Suprapubic skin (tissue), 4 donors: ENCODE measurements around the gene IL12B.

Experiments
- CTCF ChIP-seq, 2 donors: fragments of 200-600 bp in 1 of 2; fragments of 450-650 bp in 1 of 2; sonication (generic) in 1 of 2; IDR thresholded peaks; one replicate each; pipeline ENCODE4 v1.5.1; 2016 to 2019; ENCODE audit warnings: antibody characterized with exemption in 2 of 2, mild to moderate bottlenecking in 1 of 2, moderate library complexity in 1 of 2
- EP300 ChIP-seq: sonication (generic); formaldehyde crosslinking; IDR thresholded peaks from one replicate; pipeline ENCODE4 v1.6.1; 2017; ENCODE audit warnings: antibody characterized with exemption
- POLR2AphosphoS5 ChIP-seq, 3 donors: sonication (generic); formaldehyde crosslinking; IDR thresholded peaks; one replicate each; pipeline ENCODE4 v1.6.1; 2017; ENCODE audit warnings: antibody characterized with exemption in 3 of 3

DNA sequence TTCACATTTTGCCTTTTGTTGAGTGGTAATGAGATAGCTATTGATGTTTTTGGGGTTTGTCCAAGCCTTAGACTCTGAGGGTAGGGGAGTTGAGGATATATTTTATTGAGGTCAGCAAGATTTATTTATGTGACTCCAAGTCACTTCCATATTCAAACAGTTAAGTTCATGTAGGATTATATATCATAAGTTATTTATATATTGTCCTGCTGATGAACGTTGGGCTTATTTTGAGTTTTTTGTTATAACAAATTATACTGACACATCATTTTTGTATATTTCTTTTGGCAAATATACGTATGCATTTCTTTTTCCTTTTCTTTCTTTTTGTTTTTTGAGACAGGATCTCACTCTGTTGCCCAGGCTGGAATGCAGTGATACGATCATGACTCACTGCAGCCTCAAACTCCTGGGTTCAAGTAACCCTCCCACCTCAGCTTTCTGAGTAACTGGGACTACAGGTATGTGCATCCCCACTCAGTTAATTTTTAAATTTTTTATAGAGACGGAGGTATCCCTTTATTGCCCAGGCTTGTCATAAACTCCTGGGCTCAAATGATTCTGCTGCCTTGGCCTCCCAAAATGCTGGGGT lies 23.5 kb upstream of the IL12B start:
- TF ChIP-seq CTCF (IDR thresholded peaks at IDR 0.05) = no peak
- no peak for TF ChIP-seq POLR2AphosphoS5 (IDR thresholded peaks at IDR 0.05)
- TF ChIP-seq EP300 = no peak
